Measurements from ENCODE around the gene SNRPN.
"Not testable (repeated sequence)": the region's sequence is repeated elsewhere in the genome, so short reads cannot be mapped to it uniquely, and the experiment has no call there.

DNA sequence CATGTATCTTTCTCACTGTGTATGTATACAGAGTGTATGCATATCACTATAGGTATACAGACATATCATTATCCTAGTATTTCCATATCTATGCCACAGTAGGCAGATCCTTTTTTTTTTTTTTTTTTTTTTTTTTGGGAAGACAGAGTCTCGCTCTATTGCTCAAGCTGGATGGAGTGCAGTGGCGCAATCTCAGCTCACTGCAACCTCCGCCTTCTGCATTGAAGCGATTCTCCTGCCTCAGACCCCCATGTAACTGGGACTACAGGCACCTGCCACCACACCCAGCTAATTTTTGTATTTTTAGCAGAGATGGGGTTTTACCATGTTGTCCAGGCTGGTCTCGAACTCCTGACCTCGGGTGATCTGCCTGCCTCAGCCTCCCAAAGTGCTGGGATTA, 32.0 kb upstream of the SNRPN start:
- TF ChIP-seq POLR2A, POLR2AphosphoS5, EP300 (IDR thresholded peaks at IDR 0.05): not testable (repeated sequence)
- TF ChIP-seq, protein P1, sequence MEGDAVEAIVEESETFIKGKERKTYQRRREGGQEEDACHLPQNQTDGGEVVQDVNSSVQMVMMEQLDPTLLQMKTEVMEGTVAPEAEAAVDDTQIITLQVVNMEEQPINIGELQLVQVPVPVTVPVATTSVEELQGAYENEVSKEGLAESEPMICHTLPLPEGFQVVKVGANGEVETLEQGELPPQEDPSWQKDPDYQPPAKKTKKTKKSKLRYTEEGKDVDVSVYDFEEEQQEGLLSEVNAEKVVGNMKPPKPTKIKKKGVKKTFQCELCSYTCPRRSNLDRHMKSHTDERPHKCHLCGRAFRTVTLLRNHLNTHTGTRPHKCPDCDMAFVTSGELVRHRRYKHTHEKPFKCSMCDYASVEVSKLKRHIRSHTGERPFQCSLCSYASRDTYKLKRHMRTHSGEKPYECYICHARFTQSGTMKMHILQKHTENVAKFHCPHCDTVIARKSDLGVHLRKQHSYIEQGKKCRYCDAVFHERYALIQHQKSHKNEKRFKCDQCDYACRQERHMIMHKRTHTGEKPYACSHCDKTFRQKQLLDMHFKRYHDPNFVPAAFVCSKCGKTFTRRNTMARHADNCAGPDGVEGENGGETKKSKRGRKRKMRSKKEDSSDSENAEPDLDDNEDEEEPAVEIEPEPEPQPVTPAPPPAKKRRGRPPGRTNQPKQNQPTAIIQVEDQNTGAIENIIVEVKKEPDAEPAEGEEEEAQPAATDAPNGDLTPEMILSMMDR (IDR thresholded peaks at IDR 0.05) = not testable (repeated sequence)
